GM21619 (cell line): ENCODE results near the gene LRRC57.

Experiments used
- ATAC-seq: cut with Tn5 transposase; IDR thresholded peaks from one replicate; pipeline ENCODE4 v1.9.1; 2021; ENCODE audit not compliant: unreplicated experiment

Gene LRRC57

GRCh38 chr15:42493679-42494078 lies 54.9 kb downstream of the LRRC57 start:
- no peak for ATAC-seq

- ATAC-seq, result no peak
Measured at GRCh38 chr15:42491539-42492225, 56.9 kb downstream of the LRRC57 start.

GRCh38 chr15:42490671-42491538 lies 57.7 kb downstream of the LRRC57 start, which contains the start of gene ZNF106:
Gene ZNF106 (minus strand): TSS chr15:42491141. CDS start chr15:42472289, 18,852 bp downstream.
- peak; percentile 38 for ATAC-seq

- ATAC-seq, result peak; percentile 5
Measured at GRCh38 chr15:42490291-42490670, 58.3 kb downstream of the LRRC57 start.
